SK-N-SH (cell line): ENCODE measurements around the gene REN.

Experiments
- CTCF ChIP-seq: fragments of 200-600 bp; sonication (generic); IDR thresholded peaks from 2 replicates; pipeline ENCODE4 v1.6.1; 2017; ENCODE audit warnings: antibody characterized with exemption, mild to moderate bottlenecking, moderate library complexity
- EP300 ChIP-seq, 2 experiments: IDR thresholded peaks; 2 replicates each; pipeline versions ENCODE4 v1.4.0 to v1.6.1; 2012; ENCODE audit warnings: borderline replicate concordance in 1 of 2, low read depth in 1 of 2, low read length in 1 of 2
- EZH2phosphoT487 ChIP-seq: fragments of 200-600 bp; sonication (generic); IDR thresholded peaks from 2 replicates; pipeline ENCODE4 v1.6.1; 2017; ENCODE audit warnings: low read depth, mixed run types, mild to moderate bottlenecking, antibody characterized with exemption, moderate library complexity, borderline replicate concordance
- IRF3 ChIP-seq: fragments of 150-350 bp; IDR thresholded peaks from 2 replicates; pipeline ENCODE4 v1.6.1; 2016; ENCODE audit warnings: mild to moderate bottlenecking, low read depth, low read length
- JUND ChIP-seq: IDR thresholded peaks from 2 replicates; pipeline ENCODE4 v1.4.0; 2012
- MAX ChIP-seq: IDR thresholded peaks from 2 replicates; pipeline ENCODE4 v1.4.0; 2012; ENCODE audit warnings: low read depth
- NFIC ChIP-seq: IDR thresholded peaks from 2 replicates; pipeline ENCODE4 v1.4.0; 2012; ENCODE audit warnings: borderline replicate concordance
- NRF1 ChIP-seq: IDR thresholded peaks from 2 replicates; pipeline ENCODE4 v1.6.1; 2012; ENCODE audit warnings: low read depth, mild to moderate bottlenecking, low read length
- POLR2AphosphoS5 ChIP-seq: IDR thresholded peaks from 2 replicates; pipeline ENCODE4 v1.6.1; 2012; ENCODE audit warnings: low read depth, low read length
- RAD21 ChIP-seq: IDR thresholded peaks from 2 replicates; pipeline ENCODE4 v1.6.1; 2012; ENCODE audit warnings: mild to moderate bottlenecking, low read length
- SIN3A ChIP-seq: IDR thresholded peaks from 2 replicates; pipeline ENCODE4 v1.6.1; 2012; ENCODE audit warnings: low read depth, mild to moderate bottlenecking, low read length, moderate library complexity, borderline replicate concordance
- TAF1 ChIP-seq: IDR thresholded peaks from 2 replicates; pipeline ENCODE4 v1.6.1; 2012; ENCODE audit warnings: low read depth, mild to moderate bottlenecking, low read length, moderate library complexity, borderline replicate concordance

GRCh38 chr1:204196068-204196795 is 30.1 kb upstream of the REN start, which contains the start of gene KISS1:
- no peak for TF ChIP-seq IRF3
- no peak for TF ChIP-seq NRF1
- no peak for TF ChIP-seq EP300 (IDR thresholded peaks at IDR 0.05; ENCODE audit: borderline replicate concordance in 1 of 2, low read depth in 1 of 2, low read length in 1 of 2)
- TF ChIP-seq JUND, result no peak
- no peak for TF ChIP-seq CTCF
- no peak for TF ChIP-seq RAD21
- no peak for TF ChIP-seq POLR2AphosphoS5
- TF ChIP-seq EZH2phosphoT487, result no peak
- TF ChIP-seq NFIC, result no peak
- no peak for TF ChIP-seq TAF1
- no peak for TF ChIP-seq SIN3A
- TF ChIP-seq MAX, result no peak
